Type B pancreatic cell (in vitro differentiated cells): Measurements from ENCODE around the gene FAM83F. TPM values are rescaled to one million over a fixed set of nuclear protein-coding genes. Genes with fewer than 3 reads are reported as not detected.

Experiments
- DNase-seq: peaks from one replicate; pipeline ENCODE4 v3.0.0; 2021; ENCODE audit warnings: mixed read lengths; ENCODE audit not compliant: unreplicated experiment; ENCODE audit errors: extremely low spot score
- H3K27ac Mint-ChIP-seq: 2 replicates; pipeline ENCODE4 v1.8.0; 2021; ENCODE audit warnings: mild to moderate bottlenecking, mixed read lengths
- H3K27me3 Mint-ChIP-seq: 2 replicates; pipeline ENCODE4 v1.8.0; 2021; ENCODE audit warnings: mixed read lengths
- H3K36me3 Mint-ChIP-seq: 2 replicates; pipeline ENCODE4 v1.8.0; 2021; ENCODE audit warnings: mixed read lengths
- H3K4me1 Mint-ChIP-seq: one replicate; pipeline ENCODE4 v1.8.0; 2021; ENCODE audit warnings: mixed read lengths; ENCODE audit not compliant: unreplicated experiment
- H3K4me3 Mint-ChIP-seq: 2 replicates; pipeline ENCODE4 v1.8.0; 2021; ENCODE audit warnings: mild to moderate bottlenecking, mixed read lengths
- H3K9me3 Mint-ChIP-seq: 2 replicates; pipeline ENCODE4 v1.8.0; 2021; ENCODE audit warnings: mixed read lengths
- CTCF ChIP-seq: fragments of 200-600 bp; sonication (generic); conservative IDR thresholded peaks from 2 replicates; pipeline ENCODE4 v1.5.0; 2021; ENCODE audit warnings: antibody characterized with exemption, mild to moderate bottlenecking
- total RNA-seq: library from RNA; stranded (reverse); gene quantifications from 2 replicates; pipeline ENCODE4 v1.2.1, GENCODE V29; 2021; ENCODE audit warnings: low replicate concordance

The FAM83F gene
- total RNA-seq, 1 donor from 2014 or later: 12.4 TPM

GRCh38 chr22:40037320-40037719 is 42.6 kb downstream of the FAM83F start:
- Mint-ChIP-seq H3K4me3 (no peak overlapping the region), H3K27ac (peak overlapping the region; percentile 6), H3K36me3 (no peaks in the 10 kb centered on the region), H3K9me3 (no peaks in the 10 kb centered on the region), H3K4me1 (peaks cover 6% of the 10 kb centered on the region), H3K27me3 (peaks cover 27% of the 10 kb centered on the region)
- TF ChIP-seq CTCF: no peak
- DNase-seq: no peak

DNA sequence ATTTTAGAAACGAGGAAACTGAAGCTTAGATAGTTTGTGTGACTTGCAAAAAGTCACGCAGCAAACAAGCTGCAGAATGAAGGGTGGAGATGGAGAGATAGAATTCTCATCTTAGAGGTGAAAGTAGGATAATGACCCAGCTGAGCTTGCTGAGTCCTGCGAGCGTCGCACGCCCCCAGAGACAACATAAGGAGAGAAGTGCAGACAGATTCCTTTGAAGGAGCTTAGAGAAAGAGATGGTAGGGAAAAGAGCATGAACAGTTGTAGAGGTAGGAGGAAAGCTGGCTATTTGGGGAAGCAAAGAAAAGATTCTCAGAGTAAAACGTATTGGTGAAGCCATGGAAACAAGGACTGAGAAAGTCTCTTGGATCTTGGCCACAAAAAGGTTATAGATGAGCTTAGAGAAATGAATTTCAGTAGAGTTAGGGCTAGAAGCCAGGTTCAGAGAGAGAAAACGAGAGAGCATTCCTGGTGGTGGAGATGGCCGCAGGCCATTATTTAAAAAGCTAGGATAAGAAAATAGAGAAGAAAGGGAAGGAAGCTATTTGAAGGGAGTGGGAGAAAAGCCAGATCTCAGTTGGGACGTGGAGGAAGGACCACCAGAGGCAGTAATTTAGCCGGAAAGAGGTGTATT is 44.8 kb downstream of the FAM83F start:
- Mint-ChIP-seq H3K27me3 (peaks cover 35% of the 10 kb centered on the region), H3K9me3 (no peaks in the 10 kb centered on the region), H3K36me3 (no peaks in the 10 kb centered on the region), H3K4me3 (no peak overlapping the region), H3K27ac (no peak overlapping the region), H3K4me1 (peaks cover 6% of the 10 kb centered on the region)
- TF ChIP-seq CTCF: no peak
- no peak for DNase-seq

DNA sequence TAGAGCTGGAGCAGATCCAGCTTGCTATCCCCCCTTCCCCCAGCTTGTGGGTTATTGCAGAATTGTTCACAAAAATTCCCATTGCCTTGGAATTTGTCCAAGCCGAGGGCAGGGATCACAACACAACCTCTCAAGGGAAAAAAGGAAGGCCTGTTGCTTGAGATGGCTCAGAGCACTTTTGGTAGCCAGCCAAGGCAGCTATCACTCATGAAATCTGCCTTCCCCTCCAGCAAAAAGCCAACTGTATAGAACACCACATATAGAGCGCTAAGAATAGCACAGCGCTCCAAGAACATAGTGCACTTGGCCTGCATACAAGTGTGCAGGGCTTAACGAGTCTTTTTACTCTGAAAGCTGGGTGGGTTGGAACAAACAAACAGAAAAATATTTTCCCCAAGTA is 46.2 kb downstream of the FAM83F start:
- peaks cover 33% of the 10 kb centered on the region for H3K27me3 Mint-ChIP-seq
- H3K9me3 Mint-ChIP-seq: no peaks in the 10 kb centered on the region
- TF ChIP-seq CTCF: no peak
- H3K36me3 Mint-ChIP-seq: no peaks in the 10 kb centered on the region
- no peak overlapping the region for H3K4me3 Mint-ChIP-seq
- peaks cover 9% of the 10 kb centered on the region for H3K4me1 Mint-ChIP-seq
- H3K27ac Mint-ChIP-seq: no peak overlapping the region
- no peak for DNase-seq

GRCh38 chr22:40041366-40042137 is 46.8 kb downstream of the FAM83F start:
- H3K27me3 Mint-ChIP-seq: peaks cover 33% of the 10 kb centered on the region
- no peak overlapping the region for H3K4me3 Mint-ChIP-seq
- no peak overlapping the region for H3K27ac Mint-ChIP-seq
- DNase-seq: no peak
- H3K4me1 Mint-ChIP-seq: peaks cover 12% of the 10 kb centered on the region
- no peaks in the 10 kb centered on the region for H3K9me3 Mint-ChIP-seq
- no peaks in the 10 kb centered on the region for H3K36me3 Mint-ChIP-seq
- no peak for TF ChIP-seq CTCF

DNA sequence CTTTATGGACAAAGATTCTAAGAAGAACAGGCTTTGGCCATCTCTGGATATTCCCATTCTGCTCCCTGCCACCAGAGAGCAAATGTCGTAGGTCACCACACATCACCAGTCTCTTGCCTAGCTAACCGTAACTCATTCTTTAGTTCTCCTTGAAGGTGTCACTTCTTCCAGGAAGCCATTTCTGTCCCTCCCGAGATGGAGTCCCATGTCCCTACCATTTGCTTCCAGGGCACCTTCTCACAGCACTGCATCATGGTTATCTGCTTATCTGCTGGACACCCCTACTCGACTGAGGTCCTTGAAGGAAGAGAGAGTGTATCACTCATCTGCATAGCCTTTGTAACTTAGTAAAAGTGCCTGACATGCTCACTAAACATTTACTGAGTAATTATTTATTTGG is 47.6 kb downstream of the FAM83F start:
- no peak for TF ChIP-seq CTCF
- H3K36me3 Mint-ChIP-seq: no peaks in the 10 kb centered on the region
- peaks cover 12% of the 10 kb centered on the region for H3K4me1 Mint-ChIP-seq
- H3K4me3 Mint-ChIP-seq: peak overlapping the region; percentile 32
- H3K27me3 Mint-ChIP-seq: peaks cover 29% of the 10 kb centered on the region
- no peak for DNase-seq
- no peak overlapping the region for H3K27ac Mint-ChIP-seq
- H3K9me3 Mint-ChIP-seq: no peaks in the 10 kb centered on the region
